ENCODE measurements around the gene SPATA33.

The SPATA33 gene

DNA sequence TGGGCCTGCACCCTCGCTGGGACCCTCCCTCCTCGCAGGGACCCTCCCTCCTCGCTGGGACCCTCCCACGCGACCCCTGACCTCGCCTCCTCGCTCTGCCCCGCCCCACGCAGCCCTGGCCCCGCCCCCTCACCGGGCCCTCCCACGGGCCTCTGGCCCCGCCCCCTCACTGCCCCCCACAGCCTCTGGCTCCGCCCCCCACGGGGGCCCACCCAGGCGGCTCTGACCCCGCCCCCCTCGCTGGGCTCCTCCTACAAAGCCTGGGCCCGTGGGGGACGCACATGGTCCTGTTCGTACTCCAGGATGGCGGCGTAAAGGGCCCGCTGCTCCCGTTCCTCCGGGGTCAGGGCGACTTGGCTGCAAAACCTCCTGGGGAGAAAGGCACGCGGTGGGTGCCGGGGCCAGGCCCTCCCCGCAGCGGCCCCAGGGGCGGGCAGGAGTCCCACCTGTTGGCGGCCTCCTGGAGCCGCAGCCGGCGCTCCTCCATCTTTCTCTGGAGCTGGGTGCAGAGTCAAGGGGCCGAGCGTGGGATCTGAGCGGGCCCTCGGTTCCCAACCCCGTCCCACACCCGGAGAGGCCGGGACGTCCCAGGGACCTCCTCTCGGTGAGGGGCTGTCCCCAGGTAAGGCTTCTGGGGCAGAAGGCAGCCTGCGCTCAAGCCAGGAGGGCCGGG lies 54.1 kb downstream of the SPATA33 start:
- no peak for FAIRE-seq

- FAIRE-seq = no peak
These were observed 54.7 kb downstream of the SPATA33 start for GRCh38 chr16:89712274-89712781.

GRCh38 chr16:89716493-89716892 lies 58.9 kb downstream of the SPATA33 start:
- no peak for FAIRE-seq

- no peak for FAIRE-seq
These were observed 59.5 kb downstream of the SPATA33 start for GRCh38 chr16:89716916-89717687.

GRCh38 chr16:89717688-89718505 lies 60.3 kb downstream of the SPATA33 start:
- no peak for FAIRE-seq

Measured in islet of Langerhans (tissue), 1 donor.